H9 (cell line): ENCODE results near the gene ASIC3. TPM values are rescaled to one million over a fixed set of nuclear protein-coding genes. Genes with fewer than 3 reads are reported as not detected.

ENCODE experiments used
- DNase-seq: peaks from one replicate; pipeline ENCODE4 v3.0.0-alpha.2; 2017
- H2AFZ ChIP-seq: one replicate; pipeline ENCODE4 v1.6.1; 2013; ENCODE audit warnings: mild to moderate bottlenecking, low read length, control low read depth, moderate library complexity
- H2AK5ac ChIP-seq: 2 replicates; pipeline ENCODE4 v1.6.1; 2013; ENCODE audit warnings: low read length, control low read depth, mixed read lengths; ENCODE audit not compliant: insufficient read length
- H2BK120ac ChIP-seq: one replicate; pipeline ENCODE4 v1.6.1; 2013; ENCODE audit warnings: low read depth, mild to moderate bottlenecking, low read length, control low read depth, inconsistent platforms; ENCODE audit not compliant: poor library complexity, severe bottlenecking
- H2BK12ac ChIP-seq: 2 replicates; pipeline ENCODE4 v1.6.1; 2013; ENCODE audit warnings: low read length, control low read depth, mixed read lengths, low read depth; ENCODE audit not compliant: insufficient read length
- H2BK15ac ChIP-seq: 2 replicates; pipeline ENCODE4 v1.6.1; 2013; ENCODE audit warnings: low read depth, low read length, control low read depth
- H2BK20ac ChIP-seq: one replicate; pipeline ENCODE4 v1.6.1; 2013; ENCODE audit warnings: low read depth, mild to moderate bottlenecking, low read length, control low read depth, inconsistent platforms; ENCODE audit not compliant: poor library complexity, severe bottlenecking
- H2BK5ac ChIP-seq: 2 replicates; pipeline ENCODE4 v1.6.1; 2013; ENCODE audit warnings: low read length, control low read depth, mixed read lengths; ENCODE audit not compliant: insufficient read length
- H3K14ac ChIP-seq: 2 replicates; pipeline ENCODE4 v1.6.1; 2013; ENCODE audit warnings: low read length, control low read depth; ENCODE audit not compliant: insufficient read depth
- H3K18ac ChIP-seq: 2 replicates; pipeline ENCODE4 v1.6.1; 2013; ENCODE audit warnings: low read depth, mild to moderate bottlenecking, mixed read lengths, low read length, control low read depth; ENCODE audit not compliant: insufficient read length
- H3K23ac ChIP-seq: 2 replicates; pipeline ENCODE4 v1.6.1; 2013; ENCODE audit warnings: low read length, control low read depth, mixed read lengths, low read depth; ENCODE audit not compliant: insufficient read length
- H3K23me2 ChIP-seq: 2 replicates; pipeline ENCODE4 v1.6.1; 2013; ENCODE audit warnings: low read depth, mild to moderate bottlenecking, mixed read lengths, low read length, control low read depth; ENCODE audit not compliant: insufficient read length, poor library complexity, severe bottlenecking
- H3K27ac ChIP-seq: 2 replicates; pipeline ENCODE4 v1.5.1; 2013; ENCODE audit warnings: low read length, control low read depth, mixed read lengths, low read depth; ENCODE audit not compliant: insufficient read length
- H3K27me3 ChIP-seq: 2 replicates; pipeline ENCODE4 v1.6.1; 2013; ENCODE audit warnings: low read length, control low read depth, inconsistent platforms; ENCODE audit not compliant: insufficient read depth
- H3K4ac ChIP-seq: 2 replicates; pipeline ENCODE4 v1.6.1; 2013; ENCODE audit warnings: low read depth, mild to moderate bottlenecking, control low read depth, inconsistent platforms, low read length, moderate library complexity
- H3K4me1 ChIP-seq: 2 replicates; pipeline ENCODE4 v1.6.1; 2013; ENCODE audit warnings: low read length, control low read depth, inconsistent platforms; ENCODE audit not compliant: insufficient read depth
- H3K4me2 ChIP-seq: 2 replicates; pipeline ENCODE4 v1.6.1; 2013; ENCODE audit warnings: low read length, control low read depth, mixed read lengths; ENCODE audit not compliant: insufficient read length, insufficient read depth
- H3K56ac ChIP-seq: 2 replicates; pipeline ENCODE4 v1.6.1; 2013; ENCODE audit warnings: low read depth, mild to moderate bottlenecking, mixed read lengths, low read length, control low read depth; ENCODE audit not compliant: insufficient read length
- H3K79me1 ChIP-seq: 2 replicates; pipeline ENCODE4 v1.6.1; 2013; ENCODE audit warnings: low read depth, mild to moderate bottlenecking, moderate library complexity, low read length, control low read depth, inconsistent platforms; ENCODE audit not compliant: insufficient read depth, poor library complexity, severe bottlenecking
- H3K79me2 ChIP-seq: 2 replicates; pipeline ENCODE4 v1.6.1; 2013; ENCODE audit warnings: low read length, control low read depth, inconsistent platforms; ENCODE audit not compliant: insufficient read depth
- H3K9ac ChIP-seq: 2 replicates; pipeline ENCODE4 v1.6.1; 2013; ENCODE audit warnings: low read length, control low read depth, mixed read lengths; ENCODE audit not compliant: insufficient read length; ENCODE audit errors: extremely low read depth
- H3K9me3 ChIP-seq: one replicate; pipeline ENCODE4 v1.6.1; 2013; ENCODE audit warnings: low read depth, low read length, inconsistent platforms; ENCODE audit not compliant: control insufficient read depth
- H3T11ph ChIP-seq: one replicate; pipeline ENCODE4 v1.6.1; 2013; ENCODE audit warnings: mild to moderate bottlenecking, low read length, control low read depth, inconsistent platforms
- H4K20me1 ChIP-seq: one replicate; pipeline ENCODE4 v1.6.1; 2013; ENCODE audit not compliant: control insufficient read depth, insufficient read length, insufficient read depth
- H4K5ac ChIP-seq: 2 replicates; pipeline ENCODE4 v1.6.1; 2013; ENCODE audit warnings: low read depth, mild to moderate bottlenecking, mixed read lengths, low read length, control low read depth; ENCODE audit not compliant: insufficient read length
- H4K8ac ChIP-seq: replicated peaks from 2 replicates; pipeline ENCODE4 v1.6.1; 2013; ENCODE audit warnings: low read length, control low read depth, mixed read lengths, low read depth; ENCODE audit not compliant: insufficient read length
- H4K91ac ChIP-seq: 2 replicates; pipeline ENCODE4 v1.6.1; 2013; ENCODE audit warnings: low read depth, mild to moderate bottlenecking, moderate library complexity, mixed read lengths, low read length, control low read depth; ENCODE audit not compliant: insufficient read length
- H3K27ac Mint-ChIP-seq, 3 experiments: 2 replicates in 2 of 3; 3 replicates in 1 of 3; pipeline ENCODE4 v1.8.0; 2020 to 2021; ENCODE audit warnings: mixed read lengths in 3 of 3, mild to moderate bottlenecking in 1 of 3, moderate library complexity in 1 of 3
- H3K27me3 Mint-ChIP-seq: 2 replicates; pipeline ENCODE4 v1.8.0; 2021; ENCODE audit warnings: low read depth, mild to moderate bottlenecking, moderate library complexity, mixed read lengths
- H3K36me3 Mint-ChIP-seq, 3 experiments: 2 replicates in 2 of 3; 3 replicates in 1 of 3; pipeline ENCODE4 v1.8.0; 2020 to 2021; ENCODE audit warnings: low read depth in 3 of 3, mixed read lengths in 3 of 3; ENCODE audit not compliant: insufficient read depth in 1 of 3
- H3K4me1 Mint-ChIP-seq, 2 experiments: 2 replicates each; pipeline ENCODE4 v1.8.0; 2020; ENCODE audit warnings: mixed read lengths in 2 of 2
- H3K4me3 Mint-ChIP-seq, 2 experiments: 2 replicates in 1 of 2; 3 replicates in 1 of 2; pipeline ENCODE4 v1.8.0; 2020 to 2021; ENCODE audit warnings: mild to moderate bottlenecking in 2 of 2, mixed read lengths in 2 of 2, moderate library complexity in 1 of 2
- H3K9me3 Mint-ChIP-seq, 2 experiments: 2 replicates in 1 of 2; 3 replicates in 1 of 2; pipeline ENCODE4 v1.8.0; 2020; ENCODE audit warnings: mild to moderate bottlenecking in 2 of 2, mixed read lengths in 2 of 2, moderate library complexity in 1 of 2
- WGBS: extraction: QIAGEN DNeasy Blood & Tissue Kit; methylation state at CpG from one replicate; pipeline ENCODE4 v1.1.7; 2013; ENCODE audit warnings: missing lambda C conversion rate, low lambda C conversion rate, mixed read lengths; ENCODE audit not compliant: insufficient read length; ENCODE audit errors: extremely low coverage; 5-methylcytosine and 5-hydroxymethylcytosine counted together
- total RNA-seq: library from RNA; stranded (reverse); gene quantifications from 2 replicates; pipeline ENCODE4 v1.2.1, GENCODE V29; 2021
- TF ChIP-seq, protein P1 (sequence below): fragments of 200-600 bp; sonication (generic); conservative IDR thresholded peaks from 3 replicates; pipeline ENCODE4 v1.8.0; 2021; ENCODE audit warnings: antibody characterized with exemption, mild to moderate bottlenecking

ASIC3 gene
- total RNA-seq, 1 experiment from 2014 or later = 1.7 TPM

DNA sequence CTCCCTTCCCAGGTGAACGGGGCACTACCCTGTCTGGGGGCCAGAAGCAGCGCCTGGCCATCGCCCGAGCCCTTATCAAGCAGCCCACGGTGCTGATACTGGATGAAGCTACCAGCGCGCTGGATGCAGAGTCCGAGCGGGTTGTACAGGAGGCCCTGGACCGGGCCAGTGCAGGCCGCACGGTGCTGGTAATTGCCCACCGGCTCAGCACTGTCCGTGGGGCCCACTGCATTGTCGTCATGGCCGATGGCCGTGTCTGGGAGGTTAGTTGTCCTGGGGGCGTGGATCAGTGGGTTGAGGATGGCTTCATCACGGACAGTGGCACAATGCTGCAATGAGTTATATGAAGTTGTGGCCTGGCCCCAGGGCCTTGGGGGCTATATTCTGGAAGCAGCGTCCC, 4.4 kb upstream of the ASIC3 start:
- H2BK15ac ChIP-seq = no peak overlapping the region
- no peak overlapping the region for H3K4me2 ChIP-seq
- no peak overlapping the region for H2BK12ac ChIP-seq
- DNase-seq = no peak
- no peak overlapping the region for H3K4me3 Mint-ChIP-seq
- H3K79me1 ChIP-seq = no peaks in the 10 kb centered on the region
- H3K27ac ChIP-seq = no peak overlapping the region
- no peak overlapping the region for H3K23ac ChIP-seq
- TF ChIP-seq, protein P1, sequence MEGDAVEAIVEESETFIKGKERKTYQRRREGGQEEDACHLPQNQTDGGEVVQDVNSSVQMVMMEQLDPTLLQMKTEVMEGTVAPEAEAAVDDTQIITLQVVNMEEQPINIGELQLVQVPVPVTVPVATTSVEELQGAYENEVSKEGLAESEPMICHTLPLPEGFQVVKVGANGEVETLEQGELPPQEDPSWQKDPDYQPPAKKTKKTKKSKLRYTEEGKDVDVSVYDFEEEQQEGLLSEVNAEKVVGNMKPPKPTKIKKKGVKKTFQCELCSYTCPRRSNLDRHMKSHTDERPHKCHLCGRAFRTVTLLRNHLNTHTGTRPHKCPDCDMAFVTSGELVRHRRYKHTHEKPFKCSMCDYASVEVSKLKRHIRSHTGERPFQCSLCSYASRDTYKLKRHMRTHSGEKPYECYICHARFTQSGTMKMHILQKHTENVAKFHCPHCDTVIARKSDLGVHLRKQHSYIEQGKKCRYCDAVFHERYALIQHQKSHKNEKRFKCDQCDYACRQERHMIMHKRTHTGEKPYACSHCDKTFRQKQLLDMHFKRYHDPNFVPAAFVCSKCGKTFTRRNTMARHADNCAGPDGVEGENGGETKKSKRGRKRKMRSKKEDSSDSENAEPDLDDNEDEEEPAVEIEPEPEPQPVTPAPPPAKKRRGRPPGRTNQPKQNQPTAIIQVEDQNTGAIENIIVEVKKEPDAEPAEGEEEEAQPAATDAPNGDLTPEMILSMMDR = no peak
- no peaks in the 10 kb centered on the region for H3K4me1 ChIP-seq
- no peak overlapping the region for H4K8ac ChIP-seq
- no peaks in the 10 kb centered on the region for H3K9me3 ChIP-seq
- no peaks in the 10 kb centered on the region for H3K27me3 ChIP-seq
- no peak overlapping the region for H3K9ac ChIP-seq
- H2AFZ ChIP-seq = no peak overlapping the region
- no peaks in the 10 kb centered on the region for H4K20me1 ChIP-seq
- H3K27me3 Mint-ChIP-seq = peaks cover 23% of the 10 kb centered on the region
- H4K91ac ChIP-seq = no peak overlapping the region
- peak overlapping the region in 1 of 3 experiments; percentile 85; a peak in 1 of 7 replicates for H3K27ac Mint-ChIP-seq
- no peak overlapping the region for H3K4ac ChIP-seq
- H2BK20ac ChIP-seq = no peak overlapping the region
- no peaks in the 10 kb centered on the region for H3K79me2 ChIP-seq
- H2BK120ac ChIP-seq = no peak overlapping the region
- no peak overlapping the region for H3K18ac ChIP-seq
- H3K36me3 Mint-ChIP-seq = no peaks in the 10 kb centered on the region; a peak in 1 of 7 replicates
- no peaks in the 10 kb centered on the region; a peak in 1 of 5 replicates for H3K9me3 Mint-ChIP-seq
- H4K5ac ChIP-seq = no peak overlapping the region
- no peaks in the 10 kb centered on the region for H3K23me2 ChIP-seq
- H2BK5ac ChIP-seq = no peak overlapping the region
- H3T11ph ChIP-seq = no peak overlapping the region
- no CpG with 5 or more reads among the region's 20 CpGs for WGBS
- H3K14ac ChIP-seq = no peak overlapping the region
- H3K4me1 Mint-ChIP-seq = peaks cover 2% of the 10 kb centered on the region in 2 experiments; a peak in 1 of 4 replicates
- no peak overlapping the region for H2AK5ac ChIP-seq
- no peak overlapping the region for H3K56ac ChIP-seq
